HG02642 (cell line): ENCODE data around the gene PTPRN2.
"Not testable (repeated sequence)": the region's sequence is repeated elsewhere in the genome, so short reads cannot be mapped to it uniquely, and the experiment has no call there.

Experiments used
- ATAC-seq: cut with Tn5 transposase; IDR thresholded peaks from one replicate; pipeline ENCODE4 v1.9.1; 2021; ENCODE audit warnings: mild to moderate bottlenecking; ENCODE audit not compliant: unreplicated experiment, poor library complexity

The PTPRN2 gene

GRCh38 chr7:158587162-158588084 is at the start of gene PTPRN2:
PTPRN2 (minus strand) TSS chr7:158587823.
- peak; percentile 84 for ATAC-seq

DNA sequence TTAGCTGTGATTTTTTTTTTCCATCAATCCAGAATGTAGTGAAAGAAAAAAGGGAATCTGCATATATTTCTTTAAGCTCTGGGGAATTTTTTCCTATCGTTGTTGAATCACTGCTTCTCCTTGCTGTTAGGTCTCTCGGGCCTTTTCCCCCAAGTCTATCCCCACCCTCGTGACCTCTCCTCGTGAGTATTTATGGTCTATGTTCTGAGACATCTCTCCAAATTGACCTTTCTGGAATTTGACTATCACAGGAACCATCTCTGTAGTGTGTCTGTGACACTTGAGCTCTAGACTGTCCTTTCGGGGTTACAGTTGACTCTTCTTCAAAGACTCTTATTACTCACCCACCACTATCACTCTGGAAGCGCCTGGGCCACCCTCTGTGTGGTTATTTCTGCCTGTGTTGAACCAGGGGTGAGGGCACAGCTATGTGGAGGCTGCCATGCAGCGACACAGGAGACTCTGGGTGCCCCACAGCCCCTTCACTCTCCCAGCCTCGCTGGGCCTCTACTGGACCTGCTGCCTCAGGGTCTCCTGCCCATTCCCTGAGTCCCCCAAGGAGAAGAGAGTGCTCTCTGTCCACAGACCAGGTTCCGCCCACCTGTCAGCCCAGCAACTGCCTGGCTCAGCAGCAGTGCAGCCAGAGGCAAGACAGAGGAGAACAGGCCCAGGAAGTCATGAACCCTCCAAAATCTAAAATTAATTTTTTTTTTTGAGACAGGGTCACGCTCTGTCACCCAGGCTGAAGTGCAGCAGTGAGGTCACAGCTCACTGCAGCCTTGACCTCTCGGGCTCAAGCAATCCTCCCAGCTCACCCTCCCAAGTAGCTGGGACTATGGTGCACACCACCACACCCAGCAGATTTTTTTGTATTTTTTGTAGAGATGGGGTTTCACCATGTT is 45.7 kb upstream of the PTPRN2 start:
- ATAC-seq: no peak

- no peak for ATAC-seq
Observed at GRCh38 chr7:158631574-158632195, 44.1 kb upstream of the PTPRN2 start.

- ATAC-seq: not testable (repeated sequence)
Observed at GRCh38 chr7:158626289-158626688, 38.7 kb upstream of the PTPRN2 start.

DNA sequence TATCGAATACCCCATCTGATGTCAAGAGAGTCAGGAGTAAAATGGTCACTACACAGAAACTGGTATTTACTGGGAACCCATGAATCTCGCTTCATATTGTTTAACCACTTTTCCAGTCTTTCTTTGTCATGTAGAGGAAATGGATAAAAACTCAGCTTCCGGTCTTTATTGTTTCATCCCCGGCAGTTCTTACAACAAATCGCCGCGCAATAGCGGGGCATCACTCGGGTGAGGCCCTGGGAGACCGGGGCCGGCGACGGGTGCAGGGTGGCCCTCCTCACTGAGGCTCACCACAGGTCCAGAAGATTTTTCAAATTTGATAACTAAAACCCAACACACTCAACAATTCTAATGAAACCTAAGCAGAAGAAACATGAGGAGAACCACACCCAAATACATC is 35.6 kb upstream of the PTPRN2 start:
- no peak for ATAC-seq

DNA sequence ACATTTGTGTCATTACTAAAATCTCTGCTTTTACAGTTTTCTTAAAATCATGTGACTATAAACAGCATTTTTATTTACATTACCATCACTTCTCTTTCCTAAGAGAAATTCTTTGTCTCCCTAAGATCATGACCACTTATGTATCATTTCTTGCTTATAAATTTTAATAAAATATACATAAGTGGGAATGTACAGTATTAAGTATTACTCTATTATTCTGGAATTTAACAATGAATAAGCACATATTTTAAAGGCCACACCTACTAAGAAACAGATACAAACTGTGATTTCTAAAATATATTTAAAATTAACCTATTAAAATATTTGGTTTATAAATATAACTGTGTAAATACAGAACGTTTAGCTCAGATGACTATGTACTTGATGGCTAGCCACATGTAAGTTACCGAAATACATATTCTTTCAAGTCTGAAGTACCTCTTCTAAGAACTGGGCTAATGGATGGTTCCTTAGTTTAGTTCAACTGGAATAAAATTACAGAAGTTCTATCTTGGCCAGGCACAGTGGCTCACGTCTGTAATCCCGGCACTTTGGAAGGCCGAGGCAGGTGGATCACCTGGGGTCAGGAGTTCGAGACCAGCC is 33.3 kb upstream of the PTPRN2 start:
- no peak for ATAC-seq

DNA sequence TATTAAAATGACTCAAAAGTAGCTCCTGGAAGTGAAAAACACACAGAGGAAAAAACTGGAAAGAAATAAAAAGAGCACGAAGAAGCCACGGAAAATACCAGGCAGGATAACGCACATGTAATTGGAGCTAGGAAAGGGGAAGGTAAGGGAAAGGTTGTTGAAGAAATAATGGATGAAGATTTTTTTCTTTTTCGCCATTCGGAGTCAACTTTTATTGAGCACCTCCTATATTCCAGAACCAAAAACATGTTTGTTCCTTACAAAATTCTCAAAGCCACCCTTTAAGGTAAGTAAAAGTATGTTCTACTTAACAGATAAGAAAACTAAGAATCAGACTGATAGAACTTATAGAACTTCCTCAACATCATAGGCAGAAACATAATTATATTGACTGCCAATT is 32.8 kb upstream of the PTPRN2 start:
- no peak for ATAC-seq

DNA sequence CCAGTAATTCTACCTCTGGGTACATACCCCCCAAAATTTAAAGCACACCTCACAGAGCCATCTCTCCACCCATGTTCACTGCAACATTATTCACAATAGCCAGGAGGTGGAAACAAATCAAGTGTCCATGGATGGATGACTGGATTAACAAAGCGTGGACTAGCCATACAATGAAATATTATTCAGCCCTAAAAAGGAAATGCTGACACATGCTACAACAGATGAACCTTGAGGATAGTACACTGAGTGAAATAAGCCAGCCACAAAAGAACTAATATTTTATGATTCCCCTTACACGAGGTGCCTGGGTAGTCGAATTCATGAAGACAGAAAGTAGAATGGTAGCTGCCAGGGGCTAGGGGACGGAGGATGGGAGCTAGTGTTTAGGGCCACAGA is 31.1 kb upstream of the PTPRN2 start:
- ATAC-seq: no peak

DNA sequence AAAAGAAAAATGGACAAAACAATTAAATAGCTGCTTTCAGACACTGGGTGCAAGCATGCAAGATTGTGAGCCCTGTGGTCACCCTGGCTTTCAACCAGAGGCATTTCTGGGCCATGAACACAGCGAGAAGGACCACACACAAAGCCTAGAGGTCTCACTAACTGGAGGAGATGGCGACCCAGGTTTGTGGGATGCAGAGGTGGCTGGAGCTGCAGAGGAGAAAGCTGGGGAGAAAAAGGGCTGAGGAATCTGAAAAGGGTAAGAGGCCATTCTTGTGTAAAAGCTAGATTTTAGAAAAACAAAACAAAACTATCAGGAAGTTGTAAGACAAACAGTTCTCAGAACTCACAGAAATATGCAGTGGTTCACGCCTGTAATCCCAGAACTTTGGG is 30.1 kb upstream of the PTPRN2 start:
- ATAC-seq: no peak

GRCh38 chr7:158616050-158616449 is 28.4 kb upstream of the PTPRN2 start:
- no peak for ATAC-seq

GRCh38 chr7:158614700-158615099 is 27.1 kb upstream of the PTPRN2 start:
- ATAC-seq: no peak

GRCh38 chr7:158613481-158613880 is 25.9 kb upstream of the PTPRN2 start:
- ATAC-seq: peak; percentile 92

- no peak for ATAC-seq
Observed at GRCh38 chr7:158612546-158612945, 24.9 kb upstream of the PTPRN2 start.

DNA sequence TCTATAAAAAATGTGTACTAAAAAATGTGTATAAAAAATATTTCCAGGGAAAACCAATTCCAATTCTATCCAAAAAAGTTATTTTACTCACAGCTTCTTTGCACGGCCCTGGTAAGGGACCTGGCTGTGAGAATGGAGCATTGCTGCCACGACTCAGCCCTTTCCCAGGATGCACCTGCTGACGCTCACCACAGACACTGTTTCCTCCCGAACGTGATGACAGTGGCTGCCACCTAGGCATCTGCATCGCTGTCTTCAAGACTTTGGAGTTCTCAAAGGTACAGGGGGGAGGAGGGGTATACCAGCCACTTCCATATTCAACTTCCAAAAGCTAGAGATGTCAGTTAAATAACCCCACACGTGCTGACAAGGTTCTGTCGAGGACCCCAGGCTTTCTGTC is 23.9 kb upstream of the PTPRN2 start:
- no peak for ATAC-seq

DNA sequence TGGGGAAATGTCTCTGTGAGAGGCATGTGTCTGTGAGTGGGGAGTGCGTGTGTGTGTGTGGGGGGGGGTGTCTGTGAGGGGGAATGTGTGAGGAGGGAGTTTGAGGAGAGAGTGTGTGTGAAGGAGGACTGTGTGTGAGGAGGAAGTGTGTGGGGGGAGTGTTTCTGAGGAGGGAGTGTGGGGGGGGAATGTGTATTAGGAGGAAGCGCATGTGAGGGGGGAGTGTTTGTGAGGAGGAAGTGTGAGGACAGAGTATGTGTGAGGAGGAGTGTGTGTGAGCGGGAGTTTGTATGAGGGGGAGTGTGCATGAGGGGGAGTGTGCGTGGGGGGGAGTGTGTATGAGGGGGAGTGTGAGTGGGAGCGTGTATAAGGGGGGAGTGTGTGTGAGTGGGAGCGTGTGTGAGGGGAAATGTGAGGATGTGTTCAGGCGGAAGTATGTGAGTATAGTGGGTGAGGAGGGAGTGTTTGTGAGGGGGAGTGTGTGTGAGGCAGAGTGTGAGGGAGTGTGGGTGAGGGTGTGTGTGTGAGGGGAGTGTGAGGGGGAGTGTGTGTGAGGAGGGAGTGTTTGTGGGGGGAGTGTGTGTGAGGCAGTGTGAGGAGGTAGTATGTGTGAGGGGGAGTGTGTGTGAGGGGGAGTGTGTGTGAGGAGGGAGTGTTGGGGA is 21.8 kb upstream of the PTPRN2 start:
- no peak for ATAC-seq

- ATAC-seq: no peak
Observed at GRCh38 chr7:158607563-158607962, 19.9 kb upstream of the PTPRN2 start.

DNA sequence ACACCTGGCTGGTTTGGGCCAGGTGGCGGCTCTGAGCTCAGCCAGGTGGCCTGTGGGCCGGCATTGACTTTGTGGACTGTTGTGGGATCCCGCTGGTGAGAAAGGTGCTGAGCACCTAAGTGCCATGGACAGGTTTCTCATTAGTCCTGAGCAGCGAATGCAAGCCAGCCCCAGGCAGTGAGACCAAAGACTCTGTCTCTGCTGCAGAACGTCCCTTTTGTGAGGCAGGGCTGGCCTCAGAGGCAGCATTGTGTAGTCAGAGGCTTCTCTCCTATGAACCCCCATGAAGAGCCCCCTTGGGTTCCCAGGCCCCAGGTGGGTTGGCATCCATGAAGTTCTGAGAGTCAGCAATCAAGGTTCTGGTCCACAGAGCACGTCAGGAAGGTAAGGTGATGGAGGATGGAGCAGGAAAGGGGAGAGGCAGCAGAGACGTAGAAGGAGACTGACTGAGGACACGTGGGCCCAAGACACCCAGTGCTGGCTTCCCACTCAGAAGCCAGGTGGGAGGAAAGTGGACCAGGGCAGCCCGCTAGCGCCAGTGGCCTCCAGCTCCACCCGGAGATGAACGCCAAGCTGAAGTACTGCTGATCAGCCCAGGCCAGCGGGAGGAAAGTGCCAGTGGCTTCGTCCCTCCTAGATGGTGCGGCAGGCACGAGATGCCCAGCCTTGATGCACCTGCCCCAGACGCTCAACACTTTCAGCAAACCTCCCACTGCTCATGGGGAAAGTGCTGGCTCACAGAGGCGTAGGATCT is 19.2 kb upstream of the PTPRN2 start:
- no peak for ATAC-seq

DNA sequence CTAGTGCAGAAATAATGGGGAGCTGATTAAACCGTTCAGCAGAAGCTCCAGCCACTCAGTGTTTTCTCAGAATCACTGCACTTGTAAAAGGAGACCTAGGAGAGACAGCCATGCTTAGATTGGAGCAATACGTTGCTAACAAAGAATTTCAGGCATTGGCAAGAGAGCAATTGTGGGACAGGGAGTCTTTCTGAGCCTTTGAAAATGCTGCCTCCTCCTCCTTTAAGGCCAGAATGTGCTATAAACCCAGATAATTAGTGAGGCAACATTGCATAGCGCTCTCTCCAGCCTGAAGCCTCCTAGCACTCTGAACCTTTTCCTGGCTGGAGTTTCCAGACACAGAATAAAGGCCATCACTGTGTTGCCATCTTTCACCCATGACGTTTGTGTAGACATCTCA is 18.5 kb upstream of the PTPRN2 start:
- no peak for ATAC-seq
